ENCODE measurements around the gene RHBDF1. TPM values are rescaled to one million over a fixed set of nuclear protein-coding genes. Genes with fewer than 3 reads are reported as not detected.

The RHBDF1 gene
- polyA plus RNA-seq, 2 of the 4 experiments (the other 2 are of a cell fraction) = 13.5 to 19.2 TPM

DNA sequence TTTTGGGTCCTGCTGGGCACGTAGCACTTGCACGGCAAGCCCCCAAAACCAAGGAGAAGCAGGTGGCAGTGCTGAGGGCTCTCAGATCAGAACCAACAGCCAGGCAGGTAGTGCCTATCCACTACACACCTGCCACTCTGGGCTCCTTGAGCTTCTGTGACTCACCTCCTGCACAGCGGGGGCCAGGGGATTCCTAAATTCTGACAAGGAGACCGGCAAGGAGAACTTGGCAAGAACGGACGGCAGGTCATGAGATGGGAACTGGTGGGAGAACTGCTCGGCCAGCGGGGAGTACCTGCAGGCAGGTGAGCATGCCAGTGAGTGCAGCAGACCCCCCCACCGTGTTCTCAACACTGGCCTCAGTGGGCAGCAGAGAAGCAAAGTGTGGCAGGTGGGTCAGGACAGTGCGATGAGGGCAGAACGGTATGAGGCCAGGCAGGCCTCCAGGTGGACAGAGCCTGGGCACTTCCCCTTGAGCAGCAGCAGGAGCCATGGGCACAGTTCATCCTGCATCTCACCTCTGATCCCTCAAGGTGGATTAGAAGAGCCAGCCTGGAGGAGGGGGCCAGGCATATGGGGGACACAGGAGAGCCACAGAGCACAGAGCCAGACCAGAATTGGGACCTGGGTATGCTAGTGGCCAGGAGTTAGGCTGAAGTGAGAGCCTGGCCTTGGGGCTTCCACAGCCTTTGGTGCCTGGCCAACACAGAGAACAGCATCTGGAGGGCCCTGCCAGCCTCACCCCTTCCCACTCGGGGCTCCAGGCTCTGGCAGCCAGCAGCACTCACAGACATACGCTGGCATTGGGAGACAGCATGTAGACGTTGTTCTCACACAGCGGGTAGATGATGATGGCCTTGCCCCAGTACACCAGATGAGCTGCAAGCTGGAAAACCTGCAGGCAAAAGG is 20.3 kb upstream of the RHBDF1 start:
- no peak for TF ChIP-seq CHD2 (IDR thresholded peaks at IDR 0.05; ENCODE audit: low read length, partially characterized antibody)
- TF ChIP-seq CTCF (IDR thresholded peaks at IDR 0.05) = no peak
- no peak for TF ChIP-seq RFX5 (IDR thresholded peaks at IDR 0.05)
- TF ChIP-seq, protein P1, sequence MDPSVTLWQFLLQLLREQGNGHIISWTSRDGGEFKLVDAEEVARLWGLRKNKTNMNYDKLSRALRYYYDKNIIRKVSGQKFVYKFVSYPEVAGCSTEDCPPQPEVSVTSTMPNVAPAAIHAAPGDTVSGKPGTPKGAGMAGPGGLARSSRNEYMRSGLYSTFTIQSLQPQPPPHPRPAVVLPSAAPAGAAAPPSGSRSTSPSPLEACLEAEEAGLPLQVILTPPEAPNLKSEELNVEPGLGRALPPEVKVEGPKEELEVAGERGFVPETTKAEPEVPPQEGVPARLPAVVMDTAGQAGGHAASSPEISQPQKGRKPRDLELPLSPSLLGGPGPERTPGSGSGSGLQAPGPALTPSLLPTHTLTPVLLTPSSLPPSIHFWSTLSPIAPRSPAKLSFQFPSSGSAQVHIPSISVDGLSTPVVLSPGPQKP (IDR thresholded peaks at IDR 0.05; ENCODE audit: low read depth, low read length) = no peak
- no peak for TF ChIP-seq PBX3 (IDR thresholded peaks at IDR 0.05)
- no peak for TF ChIP-seq RCOR1 (IDR thresholded peaks at IDR 0.05; ENCODE audit: low read depth, low read length)
- TF ChIP-seq RNF2 (IDR thresholded peaks at IDR 0.05; ENCODE audit: borderline replicate concordance, low read depth) = no peak
- no peak for TF ChIP-seq EHMT2 (IDR thresholded peaks at IDR 0.05; ENCODE audit: low read depth)
- TF ChIP-seq HES2 (IDR thresholded peaks at IDR 0.05) = no peak
- no peak for TF ChIP-seq REST (IDR thresholded peaks at IDR 0.05)
- no peak for TF ChIP-seq SREBF2 (IDR thresholded peaks at IDR 0.05)
- TF ChIP-seq E2F6 (IDR thresholded peaks at IDR 0.05; ENCODE audit: borderline replicate concordance, low read depth) = no peak
- TF ChIP-seq, protein P2, sequence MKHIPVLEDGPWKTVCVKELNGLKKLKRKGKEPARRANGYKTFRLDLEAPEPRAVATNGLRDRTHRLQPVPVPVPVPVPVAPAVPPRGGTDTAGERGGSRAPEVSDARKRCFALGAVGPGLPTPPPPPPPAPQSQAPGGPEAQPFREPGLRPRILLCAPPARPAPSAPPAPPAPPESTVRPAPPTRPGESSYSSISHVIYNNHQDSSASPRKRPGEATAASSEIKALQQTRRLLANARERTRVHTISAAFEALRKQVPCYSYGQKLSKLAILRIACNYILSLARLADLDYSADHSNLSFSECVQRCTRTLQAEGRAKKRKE (CRISPR knock-in tag; IDR thresholded peaks at IDR 0.05; ENCODE audit: low read depth) = no peak
- no peak for TF ChIP-seq JUN (IDR thresholded peaks at IDR 0.05)
- TF ChIP-seq KDM1A (IDR thresholded peaks at IDR 0.05; ENCODE audit: low read depth) = no peak
- no peak for FAIRE-seq
- POLR2A ChIA-PET = no interaction called here

More for the DNA sequence above, 20.3 kb upstream of the RHBDF1 start:
- Histone ChIP-seq H3K4me2 (no peak overlapping the region), H3K4me1 (peaks cover 7% of the 10 kb centered on the region), H3K4me3 (no peak overlapping the region), H3K27ac (no peak overlapping the region), H3K9me3 (no peaks in the 10 kb centered on the region)
- no peak for ATAC-seq
- CTCF ChIA-PET = interaction anchor here (0.6 to 30.3 kb wide), 7 partner anchors 12 to 361 kb away, joined by 3 to 718 read pairs (median 3); partner anchors contain the start of genes MPG and RHBDF1
- DNase-seq (ENCODE audit: low read depth in 1 of 2, low spot score in 1 of 2) = no peak
- 84% methylated on average over 15 of the region's 15 CpGs for WGBS (ENCODE audit: missing lambda C conversion rate)
